KBM-7 (cell line): ENCODE results near the gene RAI1.

Source experiments
- DNase-seq: peaks from one replicate; pipeline ENCODE4 v3.0.0-alpha.2; 2015
- in situ Hi-C: fragments of 300-500 bp; cut with MboI; formaldehyde crosslinking; loops from 2 replicates; pipeline ENCODE4 v1.14.3; 2020; ENCODE audit warnings: low sequenced_read_pairs, low pct_unique_long_range_greater_than_20kb, mixed read lengths

The RAI1 gene

GRCh38 chr17:17826942-17827785 is 145.9 kb downstream of the RAI1 start:
- in situ Hi-C loops: no loop called here
- no peak for DNase-seq

- in situ Hi-C loops: no loop called here
- DNase-seq: no peak
These were observed 146.8 kb downstream of the RAI1 start for GRCh38 chr17:17827826-17828621.

GRCh38 chr17:17830269-17830567 is 149.0 kb downstream of the RAI1 start:
- DNase-seq: no peak
- in situ Hi-C loops: no loop called here

- in situ Hi-C loops: no loop called here
- no peak for DNase-seq
These were observed 149.5 kb downstream of the RAI1 start for GRCh38 chr17:17830740-17831207.

GRCh38 chr17:17831208-17832031 is 150.2 kb downstream of the RAI1 start:
- DNase-seq: no peak
- in situ Hi-C loops: no loop called here

GRCh38 chr17:17832032-17832363 is 150.7 kb downstream of the RAI1 start:
- in situ Hi-C loops: no loop called here
- DNase-seq: no peak

GRCh38 chr17:17833658-17834357 is 152.6 kb downstream of the RAI1 start:
- no peak for DNase-seq
- in situ Hi-C loops: no loop called here

- in situ Hi-C loops: no loop called here
- no peak for DNase-seq
These were observed 153.7 kb downstream of the RAI1 start for GRCh38 chr17:17834974-17835373.

GRCh38 chr17:17835415-17836249 is 154.4 kb downstream of the RAI1 start:
- DNase-seq: no peak
- in situ Hi-C loops: no loop called here

- peak; percentile 95 for DNase-seq
- in situ Hi-C loops: no loop called here
These were observed 155.1 kb downstream of the RAI1 start for GRCh38 chr17:17836250-17836817.

- in situ Hi-C loops: no loop called here
- DNase-seq: peak; percentile 59
These were observed 155.6 kb downstream of the RAI1 start, which contains the start of gene SREBF1 for GRCh38 chr17:17836818-17837379. SREBF1 (minus strand) TSS chr17:17836986; CDS start chr17:17836817, 169 bp downstream.

GRCh38 chr17:17837380-17837821 is 156.1 kb downstream of the RAI1 start:
- in situ Hi-C loops: no loop called here
- DNase-seq: peak; percentile 52

- peak; percentile 83 for DNase-seq
- in situ Hi-C loops: no loop called here
These were observed 157.0 kb downstream of the RAI1 start for GRCh38 chr17:17837966-17838962.

GRCh38 chr17:17839791-17840707 is 158.8 kb downstream of the RAI1 start:
- DNase-seq: peak; percentile 85

GRCh38 chr17:17840751-17841591 is 159.7 kb downstream of the RAI1 start:
- in situ Hi-C loops: no loop called here
- DNase-seq: no peak

More at GRCh38 chr17:17839791-17840707, 158.8 kb downstream of the RAI1 start:
- in situ Hi-C loops: no loop called here
